H9 (cell line): ENCODE results near the gene WIZ. TPM values are rescaled to one million over a fixed set of nuclear protein-coding genes. Genes with fewer than 3 reads are reported as not detected.

ENCODE experiments used
- DNase-seq: peaks from one replicate; pipeline ENCODE4 v3.0.0-alpha.2; 2017
- H2AFZ ChIP-seq: one replicate; pipeline ENCODE4 v1.6.1; 2013; ENCODE audit warnings: mild to moderate bottlenecking, low read length, control low read depth, moderate library complexity
- H2AK5ac ChIP-seq: 2 replicates; pipeline ENCODE4 v1.6.1; 2013; ENCODE audit warnings: low read length, control low read depth, mixed read lengths; ENCODE audit not compliant: insufficient read length
- H2BK120ac ChIP-seq: one replicate; pipeline ENCODE4 v1.6.1; 2013; ENCODE audit warnings: low read depth, mild to moderate bottlenecking, low read length, control low read depth, inconsistent platforms; ENCODE audit not compliant: poor library complexity, severe bottlenecking
- H2BK12ac ChIP-seq: 2 replicates; pipeline ENCODE4 v1.6.1; 2013; ENCODE audit warnings: low read length, control low read depth, mixed read lengths, low read depth; ENCODE audit not compliant: insufficient read length
- H2BK15ac ChIP-seq: 2 replicates; pipeline ENCODE4 v1.6.1; 2013; ENCODE audit warnings: low read depth, low read length, control low read depth
- H2BK20ac ChIP-seq: one replicate; pipeline ENCODE4 v1.6.1; 2013; ENCODE audit warnings: low read depth, mild to moderate bottlenecking, low read length, control low read depth, inconsistent platforms; ENCODE audit not compliant: poor library complexity, severe bottlenecking
- H2BK5ac ChIP-seq: 2 replicates; pipeline ENCODE4 v1.6.1; 2013; ENCODE audit warnings: low read length, control low read depth, mixed read lengths; ENCODE audit not compliant: insufficient read length
- H3K14ac ChIP-seq: 2 replicates; pipeline ENCODE4 v1.6.1; 2013; ENCODE audit warnings: low read length, control low read depth; ENCODE audit not compliant: insufficient read depth
- H3K18ac ChIP-seq: 2 replicates; pipeline ENCODE4 v1.6.1; 2013; ENCODE audit warnings: low read depth, mild to moderate bottlenecking, mixed read lengths, low read length, control low read depth; ENCODE audit not compliant: insufficient read length
- H3K23ac ChIP-seq: 2 replicates; pipeline ENCODE4 v1.6.1; 2013; ENCODE audit warnings: low read length, control low read depth, mixed read lengths, low read depth; ENCODE audit not compliant: insufficient read length
- H3K23me2 ChIP-seq: 2 replicates; pipeline ENCODE4 v1.6.1; 2013; ENCODE audit warnings: low read depth, mild to moderate bottlenecking, mixed read lengths, low read length, control low read depth; ENCODE audit not compliant: insufficient read length, poor library complexity, severe bottlenecking
- H3K27ac ChIP-seq: 2 replicates; pipeline ENCODE4 v1.5.1; 2013; ENCODE audit warnings: low read length, control low read depth, mixed read lengths, low read depth; ENCODE audit not compliant: insufficient read length
- H3K27me3 ChIP-seq: 2 replicates; pipeline ENCODE4 v1.6.1; 2013; ENCODE audit warnings: low read length, control low read depth, inconsistent platforms; ENCODE audit not compliant: insufficient read depth
- H3K4ac ChIP-seq: 2 replicates; pipeline ENCODE4 v1.6.1; 2013; ENCODE audit warnings: low read depth, mild to moderate bottlenecking, control low read depth, inconsistent platforms, low read length, moderate library complexity
- H3K4me1 ChIP-seq: 2 replicates; pipeline ENCODE4 v1.6.1; 2013; ENCODE audit warnings: low read length, control low read depth, inconsistent platforms; ENCODE audit not compliant: insufficient read depth
- H3K4me2 ChIP-seq: 2 replicates; pipeline ENCODE4 v1.6.1; 2013; ENCODE audit warnings: low read length, control low read depth, mixed read lengths; ENCODE audit not compliant: insufficient read length, insufficient read depth
- H3K56ac ChIP-seq: 2 replicates; pipeline ENCODE4 v1.6.1; 2013; ENCODE audit warnings: low read depth, mild to moderate bottlenecking, mixed read lengths, low read length, control low read depth; ENCODE audit not compliant: insufficient read length
- H3K79me1 ChIP-seq: 2 replicates; pipeline ENCODE4 v1.6.1; 2013; ENCODE audit warnings: low read depth, mild to moderate bottlenecking, moderate library complexity, low read length, control low read depth, inconsistent platforms; ENCODE audit not compliant: insufficient read depth, poor library complexity, severe bottlenecking
- H3K79me2 ChIP-seq: 2 replicates; pipeline ENCODE4 v1.6.1; 2013; ENCODE audit warnings: low read length, control low read depth, inconsistent platforms; ENCODE audit not compliant: insufficient read depth
- H3K9ac ChIP-seq: 2 replicates; pipeline ENCODE4 v1.6.1; 2013; ENCODE audit warnings: low read length, control low read depth, mixed read lengths; ENCODE audit not compliant: insufficient read length; ENCODE audit errors: extremely low read depth
- H3K9me3 ChIP-seq: one replicate; pipeline ENCODE4 v1.6.1; 2013; ENCODE audit warnings: low read depth, low read length, inconsistent platforms; ENCODE audit not compliant: control insufficient read depth
- H3T11ph ChIP-seq: one replicate; pipeline ENCODE4 v1.6.1; 2013; ENCODE audit warnings: mild to moderate bottlenecking, low read length, control low read depth, inconsistent platforms
- H4K20me1 ChIP-seq: one replicate; pipeline ENCODE4 v1.6.1; 2013; ENCODE audit not compliant: control insufficient read depth, insufficient read length, insufficient read depth
- H4K5ac ChIP-seq: 2 replicates; pipeline ENCODE4 v1.6.1; 2013; ENCODE audit warnings: low read depth, mild to moderate bottlenecking, mixed read lengths, low read length, control low read depth; ENCODE audit not compliant: insufficient read length
- H4K8ac ChIP-seq: replicated peaks from 2 replicates; pipeline ENCODE4 v1.6.1; 2013; ENCODE audit warnings: low read length, control low read depth, mixed read lengths, low read depth; ENCODE audit not compliant: insufficient read length
- H4K91ac ChIP-seq: 2 replicates; pipeline ENCODE4 v1.6.1; 2013; ENCODE audit warnings: low read depth, mild to moderate bottlenecking, moderate library complexity, mixed read lengths, low read length, control low read depth; ENCODE audit not compliant: insufficient read length
- H3K27ac Mint-ChIP-seq, 3 experiments: 2 replicates in 2 of 3; 3 replicates in 1 of 3; pipeline ENCODE4 v1.8.0; 2020 to 2021; ENCODE audit warnings: mixed read lengths in 3 of 3, mild to moderate bottlenecking in 1 of 3, moderate library complexity in 1 of 3
- H3K27me3 Mint-ChIP-seq: 2 replicates; pipeline ENCODE4 v1.8.0; 2021; ENCODE audit warnings: low read depth, mild to moderate bottlenecking, moderate library complexity, mixed read lengths
- H3K36me3 Mint-ChIP-seq, 3 experiments: 2 replicates in 2 of 3; 3 replicates in 1 of 3; pipeline ENCODE4 v1.8.0; 2020 to 2021; ENCODE audit warnings: low read depth in 3 of 3, mixed read lengths in 3 of 3; ENCODE audit not compliant: insufficient read depth in 1 of 3
- H3K4me1 Mint-ChIP-seq, 2 experiments: 2 replicates each; pipeline ENCODE4 v1.8.0; 2020; ENCODE audit warnings: mixed read lengths in 2 of 2
- H3K4me3 Mint-ChIP-seq, 2 experiments: 2 replicates in 1 of 2; 3 replicates in 1 of 2; pipeline ENCODE4 v1.8.0; 2020 to 2021; ENCODE audit warnings: mild to moderate bottlenecking in 2 of 2, mixed read lengths in 2 of 2, moderate library complexity in 1 of 2
- H3K9me3 Mint-ChIP-seq, 2 experiments: 2 replicates in 1 of 2; 3 replicates in 1 of 2; pipeline ENCODE4 v1.8.0; 2020; ENCODE audit warnings: mild to moderate bottlenecking in 2 of 2, mixed read lengths in 2 of 2, moderate library complexity in 1 of 2
- WGBS: extraction: QIAGEN DNeasy Blood & Tissue Kit; methylation state at CpG from one replicate; pipeline ENCODE4 v1.1.7; 2013; ENCODE audit warnings: missing lambda C conversion rate, low lambda C conversion rate, mixed read lengths; ENCODE audit not compliant: insufficient read length; ENCODE audit errors: extremely low coverage; 5-methylcytosine and 5-hydroxymethylcytosine counted together
- total RNA-seq: library from RNA; stranded (reverse); gene quantifications from 2 replicates; pipeline ENCODE4 v1.2.1, GENCODE V29; 2021
- TF ChIP-seq, protein P1 (sequence below): fragments of 200-600 bp; sonication (generic); conservative IDR thresholded peaks from 3 replicates; pipeline ENCODE4 v1.8.0; 2021; ENCODE audit warnings: antibody characterized with exemption, mild to moderate bottlenecking

WIZ gene
- total RNA-seq, 1 experiment from 2014 or later, result 33.3 TPM

DNA sequence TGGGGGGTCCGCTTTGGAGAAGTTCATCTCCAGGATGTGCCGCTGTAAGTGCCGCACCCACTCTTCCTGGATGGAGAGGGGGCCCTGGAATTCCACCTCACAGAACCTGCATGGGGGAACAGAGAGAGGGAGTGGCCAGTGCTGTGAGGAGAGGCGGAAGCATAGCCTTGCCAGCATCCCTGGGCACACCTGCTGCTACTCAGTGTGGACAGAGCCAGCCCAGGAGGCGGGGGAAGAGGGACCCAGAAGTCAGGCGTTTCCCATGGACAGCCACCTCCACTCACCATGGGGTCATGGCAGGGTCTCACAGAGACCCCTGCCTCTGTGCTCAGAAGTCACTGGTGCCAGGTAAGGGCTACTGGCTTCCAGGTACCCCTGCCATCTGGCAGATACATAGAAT lies 26.6 kb downstream of the WIZ start:
- Histone ChIP-seq H3K23me2 (peaks cover under 1% of the 10 kb centered on the region), H3K27me3 (no peaks in the 10 kb centered on the region), H3K9ac (no peak overlapping the region), H3K14ac (no peak overlapping the region; the same call in 1 of the 2 replicates), H3K4me2 (no peak overlapping the region), H3T11ph (no peak overlapping the region), H3K4me1 (no peaks in the 10 kb centered on the region), H3K9me3 (no peaks in the 10 kb centered on the region), H4K20me1 (no peaks in the 10 kb centered on the region), H2BK5ac (no peak overlapping the region), H3K56ac (no peak overlapping the region), H2AK5ac (no peak overlapping the region), H2BK20ac (no peak overlapping the region), H3K27ac (no peak overlapping the region), H2AFZ (no peak overlapping the region), H2BK15ac (no peak overlapping the region), H4K5ac (no peak overlapping the region), H3K18ac (no peak overlapping the region), H4K8ac (no peak overlapping the region), H3K23ac (no peak overlapping the region), H4K91ac (no peak overlapping the region), H2BK12ac (no peak overlapping the region), H2BK120ac (no peak overlapping the region), H3K79me2 (peaks cover 5% of the 10 kb centered on the region; the same call in 1 of the 2 replicates), H3K4ac (no peak overlapping the region), H3K79me1 (peaks cover under 1% of the 10 kb centered on the region)
- no peak for DNase-seq
- no peaks in the 10 kb centered on the region for H3K27me3 Mint-ChIP-seq
- H3K27ac Mint-ChIP-seq, result no peak overlapping the region
- peaks cover under 1 to 6% of the 10 kb centered on the region in 2 experiments for H3K4me1 Mint-ChIP-seq
- H3K36me3 Mint-ChIP-seq, result peaks cover 34 to 46% (median 46%) of the 10 kb centered on the region in 3 experiments
- H3K4me3 Mint-ChIP-seq, result no peak overlapping the region
- TF ChIP-seq, protein P1, sequence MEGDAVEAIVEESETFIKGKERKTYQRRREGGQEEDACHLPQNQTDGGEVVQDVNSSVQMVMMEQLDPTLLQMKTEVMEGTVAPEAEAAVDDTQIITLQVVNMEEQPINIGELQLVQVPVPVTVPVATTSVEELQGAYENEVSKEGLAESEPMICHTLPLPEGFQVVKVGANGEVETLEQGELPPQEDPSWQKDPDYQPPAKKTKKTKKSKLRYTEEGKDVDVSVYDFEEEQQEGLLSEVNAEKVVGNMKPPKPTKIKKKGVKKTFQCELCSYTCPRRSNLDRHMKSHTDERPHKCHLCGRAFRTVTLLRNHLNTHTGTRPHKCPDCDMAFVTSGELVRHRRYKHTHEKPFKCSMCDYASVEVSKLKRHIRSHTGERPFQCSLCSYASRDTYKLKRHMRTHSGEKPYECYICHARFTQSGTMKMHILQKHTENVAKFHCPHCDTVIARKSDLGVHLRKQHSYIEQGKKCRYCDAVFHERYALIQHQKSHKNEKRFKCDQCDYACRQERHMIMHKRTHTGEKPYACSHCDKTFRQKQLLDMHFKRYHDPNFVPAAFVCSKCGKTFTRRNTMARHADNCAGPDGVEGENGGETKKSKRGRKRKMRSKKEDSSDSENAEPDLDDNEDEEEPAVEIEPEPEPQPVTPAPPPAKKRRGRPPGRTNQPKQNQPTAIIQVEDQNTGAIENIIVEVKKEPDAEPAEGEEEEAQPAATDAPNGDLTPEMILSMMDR, result no peak
- whole genome bisulfite sequencing, result no CpG with 5 or more reads among the region's 6 CpGs
- H3K9me3 Mint-ChIP-seq, result peaks cover 0 to 3% of the 10 kb centered on the region in 2 experiments; a peak in 2 of 5 replicates
